Frontal cortex (tissue), 4 donors: ENCODE results near the gene TFAM. TPM values are rescaled to one million over a fixed set of nuclear protein-coding genes. Genes with fewer than 3 reads are reported as not detected.
A peak's percentile ranks its signal among the peaks of the same experiment; 100 is the strongest.
"Not testable (repeated sequence)": the region's sequence is repeated elsewhere in the genome, so short reads cannot be mapped to it uniquely, and the experiment has no call there.

ENCODE experiments used
- DNase-seq, 2 donors: peaks; one replicate each; pipeline ENCODE4 v3.0.0; 2012; ENCODE audit warnings: low spot score in 2 of 2
- FAIRE-seq: peaks from 2 replicates; lab custom pipeline; 2012; peaks lifted over from hg19 to GRCh38; lab: Jason Lieb, UNC
- total RNA-seq: library from RNA; depleted of rRNA; stranded (reverse); fragments of >200 nt; gene quantifications from one replicate; pipeline ENCODE4 v1.2.3, GENCODE V29; 2014
- donor health status: control.
- donor health status: control.
- donor health status: control.

The TFAM gene
- total RNA-seq, 1 donor from 2014 or later, result 62.0 TPM

- DNase-seq (no peak), FAIRE-seq (peak; percentile 71)
Observed at GRCh38 chr10:58371473-58371872, 13.7 kb upstream of the TFAM start.

GRCh38 chr10:58372607-58373441, 12.4 kb upstream of the TFAM start:
- FAIRE-seq, result no peak
- DNase-seq, result no peak

- FAIRE-seq (no peak), DNase-seq (no peak)
Observed at GRCh38 chr10:58373442-58373827, 11.8 kb upstream of the TFAM start.

GRCh38 chr10:58382489-58382995, 2.7 kb upstream of the TFAM start:
- DNase-seq (no peak), FAIRE-seq (no peak)

GRCh38 chr10:58384095-58384494, 1.1 kb upstream of the TFAM start:
- DNase-seq, result no peak
- FAIRE-seq, result no peak

GRCh38 chr10:58384544-58384998, 639 bp upstream of the TFAM start:
- DNase-seq (no peak), FAIRE-seq (no peak)

GRCh38 chr10:58385784-58386112, 538 bp downstream of the TFAM start:
- FAIRE-seq (no peak), DNase-seq (peak in 1 of 2 donors; percentile 10)

GRCh38 chr10:58389024-58389423, 3.8 kb downstream of the TFAM start:
- DNase-seq, result no peak

GRCh38 chr10:58393317-58393716, 8.1 kb downstream of the TFAM start:
- FAIRE-seq, result peak; percentile 64
- DNase-seq, result no peak

More at GRCh38 chr10:58389024-58389423, 3.8 kb downstream of the TFAM start:
- FAIRE-seq, result no peak

GRCh38 chr10:58394471-58394870, 9.3 kb downstream of the TFAM start:
- no peak for DNase-seq
- no peak for FAIRE-seq

- DNase-seq (no peak), FAIRE-seq (no peak)
Observed at GRCh38 chr10:58396057-58396456, 10.8 kb downstream of the TFAM start.

GRCh38 chr10:58397830-58398229, 12.6 kb downstream of the TFAM start:
- no peak for FAIRE-seq

GRCh38 chr10:58399410-58399809, 14.2 kb downstream of the TFAM start:
- FAIRE-seq (no peak), DNase-seq (no peak)

More at GRCh38 chr10:58397830-58398229, 12.6 kb downstream of the TFAM start:
- no peak for DNase-seq

GRCh38 chr10:58400609-58401008, 15.4 kb downstream of the TFAM start:
- DNase-seq, result no peak
- no peak for FAIRE-seq

GRCh38 chr10:58404001-58404400, 18.8 kb downstream of the TFAM start:
- no peak for FAIRE-seq

GRCh38 chr10:58409956-58410610, 24.9 kb downstream of the TFAM start:
- FAIRE-seq (no peak), DNase-seq (no peak)

More at GRCh38 chr10:58404001-58404400, 18.8 kb downstream of the TFAM start:
- DNase-seq, result no peak

- no peak for DNase-seq
- no peak for FAIRE-seq
Observed at GRCh38 chr10:58412502-58412961, 27.3 kb downstream of the TFAM start.

GRCh38 chr10:58414270-58415041, 29.2 kb downstream of the TFAM start:
- no peak for FAIRE-seq
- DNase-seq, result peak in 1 of 2 donors; percentile 28

GRCh38 chr10:58415757-58416156, 30.5 kb downstream of the TFAM start:
- no peak for FAIRE-seq

GRCh38 chr10:58417902-58418301, 32.7 kb downstream of the TFAM start:
- not testable (repeated sequence) for DNase-seq, FAIRE-seq

More at GRCh38 chr10:58415757-58416156, 30.5 kb downstream of the TFAM start:
- DNase-seq, result no peak
